ENCODE results near the gene SUMO3. TPM values are rescaled to one million over a fixed set of nuclear protein-coding genes. Genes with fewer than 3 reads are reported as not detected.

The SUMO3 gene
- total and polyA plus RNA-seq, 2 of the 4 experiments (the other 2 are of a cell fraction) = 64.9 to 101 TPM

DNA sequence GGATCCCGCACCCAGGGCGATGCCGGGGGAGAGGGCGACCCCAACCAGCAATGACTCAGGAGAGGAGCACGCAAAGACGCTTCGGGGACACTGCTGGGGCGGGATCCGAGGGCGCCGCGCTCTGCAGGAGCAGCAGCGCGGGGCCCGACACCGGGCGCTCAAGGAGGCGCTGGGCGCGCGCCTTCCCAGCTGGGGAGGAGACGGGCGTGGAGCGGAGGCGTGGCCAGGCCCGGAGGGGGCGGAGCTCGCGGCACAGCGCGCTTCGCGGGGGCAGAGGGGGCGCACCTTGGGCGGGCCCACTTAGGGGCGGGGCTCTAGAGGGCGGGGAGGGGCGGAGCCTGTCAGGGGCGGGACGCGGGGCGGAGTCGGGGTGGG is 369 bp downstream of the SUMO3 start:
- peak; percentile 98 for ATAC-seq (ENCODE audit: low read depth)
- no peak overlapping the region for H3K18ac ChIP-seq (ENCODE audit: low read depth, low read length)
- no peak overlapping the region for H2BK120ac ChIP-seq (ENCODE audit: low read depth, low read length)
- dilution Hi-C loops (cut with HindIII; ENCODE audit: low sequenced_read_pairs, unreplicated experiment) = no loop called here
- no peak overlapping the region for H4K5ac ChIP-seq (ENCODE audit: low read depth, low read length)
- in situ Hi-C loops (cut with MboI; ENCODE audit: low sequenced_read_pairs) = loop anchor here (25.0 kb wide), 1 partner anchor 295 kb away; no protein-coding TSS in a partner anchor
- peaks cover 8% of the 10 kb centered on the region; the same call in 1 of the 2 replicates for H3K4me1 ChIP-seq (ENCODE audit: control insufficient read depth, insufficient read depth, low read length)
- peaks cover 16 to 60% of the 10 kb centered on the region in 2 experiments for H3K79me1 ChIP-seq (ENCODE audit: low read depth in 1 of 2, low read length in 2 of 2)
- peak overlapping the region; percentile 91 for H3K9ac ChIP-seq (ENCODE audit: low read depth, low read length)
- ChIA-PET CTCF (interaction anchor here (0.6 kb wide), 1 partner anchor 960 kb away, joined by 4 read pairs; no protein-coding TSS in a partner anchor), POLR2A (ENCODE audit: unreplicated experiment) (no interaction called here)
- H2AK9ac ChIP-seq (replicated peaks; ENCODE audit: low read depth, low read length, poor library complexity) = peak overlapping the region; percentile 82
- H4K20me1 ChIP-seq (ENCODE audit: insufficient read depth, low read length) = peaks cover 49% of the 10 kb centered on the region
- no peak overlapping the region for H2BK5ac ChIP-seq (ENCODE audit: low read depth, low read length, poor library complexity, severe bottlenecking)
- peaks cover 8% of the 10 kb centered on the region for H3K9me1 ChIP-seq (ENCODE audit: insufficient read depth, low read length)
- H2BK15ac ChIP-seq (ENCODE audit: low read depth, low read length) = no peak overlapping the region
- WGBS, 2 experiments (ENCODE audit: extremely low coverage in 2 of 2, insufficient read length in 1 of 2) = 2% methylated on average over 15 of the region's 43 CpGs; no CpG with 5 or more reads in 1 of the 2 experiments
- no peak overlapping the region for H3K56ac ChIP-seq (ENCODE audit: extremely low read depth, insufficient read depth, low read length)
- H4K8ac ChIP-seq (ENCODE audit: low read depth in 2 of 2, low read length in 2 of 2) = no peak overlapping the region
- H2AK5ac ChIP-seq (ENCODE audit: low read depth, low read length) = peak overlapping the region; percentile 59; the same call in 1 of the 2 replicates
- peak overlapping the region; percentile 98 for H3K4me2 ChIP-seq (ENCODE audit: low read depth, low read length)
- H3K23ac ChIP-seq (ENCODE audit: low read depth, low read length) = peak overlapping the region; percentile 91
- H2BK20ac ChIP-seq (ENCODE audit: low read depth, low read length) = no peak overlapping the region
- H3K27me3 ChIP-seq (ENCODE audit: control insufficient read depth, insufficient read depth, low read length) = no peaks in the 10 kb centered on the region
- H3K4me3 ChIP-seq (ENCODE audit: insufficient read depth, low read depth, low read length) = peak overlapping the region; percentile 99
- H3K4ac ChIP-seq (ENCODE audit: low read depth, low read length) = peak overlapping the region; percentile 69
- H4K91ac ChIP-seq (ENCODE audit: insufficient read depth, low read depth, low read length) = no peak overlapping the region
- H3K27ac ChIP-seq (ENCODE audit: insufficient read depth, low read length) = peak overlapping the region; percentile 75; the same call in 1 of the 2 replicates
- peaks cover 32% of the 10 kb centered on the region for H3K9me3 ChIP-seq (ENCODE audit: control insufficient read depth, insufficient read depth, low read length)
- intact Hi-C loops (cut with micrococcal nuclease) = loop anchor here (5.0 kb wide), 1 partner anchor 55 kb away; the partner anchor contains the start of gene PTTG1IP
- peak overlapping the region; percentile 63; the same call in 1 of the 2 replicates for H3K14ac ChIP-seq (replicated peaks; ENCODE audit: low read depth, low read length)
- BruUV-seq (replicated peaks) = no TSS peak
- DNase-seq = peak; percentile 88
- TF ChIP-seq MAZ (IDR thresholded peaks at IDR 0.05; ENCODE audit: borderline replicate concordance, low read depth, low read length) (peak; percentile 82; the same call in 1 of the 2 replicates), BHLHE40 (IDR thresholded peaks at IDR 0.05; ENCODE audit: low read depth, low read length) (no peak), MAFK (IDR thresholded peaks at IDR 0.05; ENCODE audit: low read depth, low read length) (no peak), CHD1 (IDR thresholded peaks at IDR 0.05; ENCODE audit: low read depth, low read length) (no peak), SMC3 (IDR thresholded peaks at IDR 0.05; ENCODE audit: low read depth, low read length) (no peak), MXI1 (IDR thresholded peaks at IDR 0.05; ENCODE audit: borderline replicate concordance, low read depth, low read length) (peak; percentile 70; the same call in 1 of the 2 replicates), RCOR1 (IDR thresholded peaks at IDR 0.05; ENCODE audit: insufficient replicate concordance, low read length) (no peak), RFX5 (IDR thresholded peaks at IDR 0.05; ENCODE audit: low read depth, low read length) (no peak), FOS (IDR thresholded peaks at IDR 0.05; ENCODE audit: low read depth, low read length) (no peak)
- TF ChIP-seq, protein P1, sequence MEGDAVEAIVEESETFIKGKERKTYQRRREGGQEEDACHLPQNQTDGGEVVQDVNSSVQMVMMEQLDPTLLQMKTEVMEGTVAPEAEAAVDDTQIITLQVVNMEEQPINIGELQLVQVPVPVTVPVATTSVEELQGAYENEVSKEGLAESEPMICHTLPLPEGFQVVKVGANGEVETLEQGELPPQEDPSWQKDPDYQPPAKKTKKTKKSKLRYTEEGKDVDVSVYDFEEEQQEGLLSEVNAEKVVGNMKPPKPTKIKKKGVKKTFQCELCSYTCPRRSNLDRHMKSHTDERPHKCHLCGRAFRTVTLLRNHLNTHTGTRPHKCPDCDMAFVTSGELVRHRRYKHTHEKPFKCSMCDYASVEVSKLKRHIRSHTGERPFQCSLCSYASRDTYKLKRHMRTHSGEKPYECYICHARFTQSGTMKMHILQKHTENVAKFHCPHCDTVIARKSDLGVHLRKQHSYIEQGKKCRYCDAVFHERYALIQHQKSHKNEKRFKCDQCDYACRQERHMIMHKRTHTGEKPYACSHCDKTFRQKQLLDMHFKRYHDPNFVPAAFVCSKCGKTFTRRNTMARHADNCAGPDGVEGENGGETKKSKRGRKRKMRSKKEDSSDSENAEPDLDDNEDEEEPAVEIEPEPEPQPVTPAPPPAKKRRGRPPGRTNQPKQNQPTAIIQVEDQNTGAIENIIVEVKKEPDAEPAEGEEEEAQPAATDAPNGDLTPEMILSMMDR (conservative IDR thresholded peaks at IDR 0.05; ENCODE audit: low read depth, low read length) = no peak
- peaks cover 10% of the 10 kb centered on the region; the same call in 1 of the 2 replicates for H3K36me3 ChIP-seq (ENCODE audit: control insufficient read depth, insufficient read depth, low read length)
- peak overlapping the region; percentile 94 for H2AFZ ChIP-seq (replicated peaks; ENCODE audit: low read length, poor library complexity)

All from IMR-90 (cell line).